ENCODE data around the gene NRXN3.

DNA sequence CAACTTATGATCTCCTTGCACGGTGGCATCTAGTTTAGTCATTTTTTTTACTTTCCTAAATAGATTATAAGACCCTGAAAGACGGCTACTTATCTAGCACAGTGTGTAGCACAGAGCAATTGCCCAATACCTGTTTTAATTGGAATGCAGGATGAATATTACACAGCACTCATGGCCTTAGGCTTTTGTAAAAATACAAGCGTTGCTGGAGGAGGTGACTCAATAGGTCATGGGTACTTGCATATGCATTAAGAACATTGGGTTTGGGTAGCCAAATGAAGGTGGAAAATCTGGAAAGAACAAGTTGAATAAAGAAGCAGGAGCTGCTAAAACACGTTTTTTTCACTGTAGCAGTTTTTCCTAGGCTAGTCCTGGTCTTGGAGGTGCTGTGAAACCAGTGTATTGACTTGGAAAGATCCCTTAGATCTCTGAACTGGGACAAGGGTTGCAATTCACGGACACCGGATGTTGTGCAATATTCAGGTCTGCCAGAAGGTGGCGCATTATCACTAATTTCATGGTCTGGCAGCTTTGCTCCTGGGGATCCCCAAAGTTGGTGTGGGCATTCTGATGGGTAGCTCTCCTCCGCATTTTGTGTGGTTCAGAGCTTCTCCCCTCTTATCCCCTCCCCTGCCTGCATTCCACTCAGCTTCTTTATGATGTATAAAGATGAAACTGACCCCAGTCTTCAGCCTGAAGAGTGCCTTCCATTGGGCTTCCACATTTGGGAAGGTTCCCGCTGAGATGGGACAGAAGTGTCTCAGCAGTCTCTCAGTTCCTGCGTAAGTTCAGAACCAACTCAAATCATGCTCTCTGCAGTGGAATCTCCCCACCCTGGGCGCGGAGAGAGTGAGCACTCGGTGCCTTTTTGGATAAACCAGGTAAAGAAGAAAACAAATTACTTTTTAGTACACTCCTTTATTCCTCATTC lies 278.3 kb downstream of the NRXN3 start:
- TF ChIP-seq EZH2 (IDR thresholded peaks at IDR 0.05; ENCODE audit: low read length, unreplicated experiment), result no peak
- TF ChIP-seq CTCF (conservative IDR thresholded peaks at IDR 0.05; ENCODE audit: low read depth, low read length), result peak; percentile 58
